Neural progenitor cell (in vitro differentiated cells): Measurements from ENCODE around the gene DEPP1. TPM values are rescaled to one million over a fixed set of nuclear protein-coding genes. Genes with fewer than 3 reads are reported as not detected.

ENCODE experiments used
- DNase-seq: peaks from one replicate; pipeline ENCODE4 v3.0.0-alpha.2; 2016; ENCODE audit warnings: low spot score
- H2AFZ ChIP-seq: fragments of 200-600 bp; sonication (generic); replicated peaks from 2 replicates; pipeline ENCODE4 v1.6.1; 2016; ENCODE audit warnings: antibody characterized with exemption
- H3F3A ChIP-seq: fragments of 200-600 bp; sonication (generic); 2 replicates; pipeline ENCODE4 v1.6.1; 2016; ENCODE audit warnings: antibody characterized with exemption, low read depth
- H3K27ac ChIP-seq: fragments of 200-600 bp; sonication (generic); 2 replicates; pipeline ENCODE4 v1.5.1; 2016; ENCODE audit warnings: mild to moderate bottlenecking
- H3K27me3 ChIP-seq: fragments of 200-600 bp; sonication (generic); 2 replicates; pipeline ENCODE4 v1.6.1; 2016; ENCODE audit warnings: mild to moderate bottlenecking, moderate library complexity
- H3K36me3 ChIP-seq: fragments of 200-600 bp; sonication (generic); 2 replicates; pipeline ENCODE4 v1.5.1; 2016
- H3K4me1 ChIP-seq: fragments of 200-600 bp; sonication (generic); 2 replicates; pipeline ENCODE4 v1.6.1; 2016; ENCODE audit warnings: mixed run types
- H3K4me2 ChIP-seq: fragments of 200-600 bp; sonication (generic); 2 replicates; pipeline ENCODE4 v1.6.1; 2016
- H3K4me3 ChIP-seq: fragments of 200-600 bp; sonication (generic); 2 replicates; pipeline ENCODE4 v1.5.1; 2016
- H3K79me2 ChIP-seq: fragments of 200-600 bp; sonication (generic); 2 replicates; pipeline ENCODE4 v1.6.1; 2016; ENCODE audit warnings: low read depth
- H3K9ac ChIP-seq: fragments of 200-600 bp; sonication (generic); 2 replicates; pipeline ENCODE4 v1.6.1; 2016
- H3K9me3 ChIP-seq: fragments of 200-600 bp; sonication (generic); 2 replicates; pipeline ENCODE4 v1.5.1; 2016; ENCODE audit warnings: low read depth
- H4K20me1 ChIP-seq: fragments of 200-600 bp; sonication (generic); 2 replicates; pipeline ENCODE4 v1.6.1; 2016; ENCODE audit warnings: low read depth
- H3K27ac Mint-ChIP-seq: 3 replicates; pipeline ENCODE4 v1.8.0; 2021; ENCODE audit warnings: mixed read lengths
- H3K27me3 Mint-ChIP-seq: 2 replicates; pipeline ENCODE4 v1.8.0; 2022; ENCODE audit warnings: low read depth, mild to moderate bottlenecking, inconsistent platforms, moderate library complexity, mixed read lengths; ENCODE audit not compliant: insufficient read depth
- H3K36me3 Mint-ChIP-seq: 3 replicates; pipeline ENCODE4 v1.8.0; 2021; ENCODE audit warnings: mixed read lengths
- H3K4me1 Mint-ChIP-seq: 3 replicates; pipeline ENCODE4 v1.8.0; 2021; ENCODE audit warnings: mixed read lengths
- H3K4me3 Mint-ChIP-seq: 3 replicates; pipeline ENCODE4 v1.8.0; 2021; ENCODE audit warnings: mild to moderate bottlenecking, moderate library complexity, mixed read lengths
- H3K9me3 Mint-ChIP-seq: 3 replicates; pipeline ENCODE4 v1.8.0; 2020; ENCODE audit warnings: mixed read lengths
- EZH2 ChIP-seq: fragments of 200-600 bp; sonication (generic); IDR thresholded peaks from 2 replicates; pipeline ENCODE4 v1.6.1; 2017; ENCODE audit warnings: antibody characterized with exemption, mild to moderate bottlenecking, moderate library complexity
- EZH2phosphoT487 ChIP-seq: fragments of 200-600 bp; sonication (generic); IDR thresholded peaks from 2 replicates; pipeline ENCODE4 v1.6.1; 2017; ENCODE audit warnings: antibody characterized with exemption
- total RNA-seq: library from RNA; depleted of rRNA; stranded (reverse); fragments of >200 nt; gene quantifications from 2 replicates; pipeline ENCODE4 v1.2.3, GENCODE V29; 2015; ENCODE audit warnings: low replicate concordance
- TF ChIP-seq, protein P1 (sequence below): fragments of 200-600 bp; sonication (generic); IDR thresholded peaks from 2 replicates; pipeline ENCODE4 v1.5.1; 2017; ENCODE audit warnings: antibody characterized with exemption, mild to moderate bottlenecking

Gene DEPP1
- total RNA-seq, 1 donor from 2014 or later, result not detected

DNA sequence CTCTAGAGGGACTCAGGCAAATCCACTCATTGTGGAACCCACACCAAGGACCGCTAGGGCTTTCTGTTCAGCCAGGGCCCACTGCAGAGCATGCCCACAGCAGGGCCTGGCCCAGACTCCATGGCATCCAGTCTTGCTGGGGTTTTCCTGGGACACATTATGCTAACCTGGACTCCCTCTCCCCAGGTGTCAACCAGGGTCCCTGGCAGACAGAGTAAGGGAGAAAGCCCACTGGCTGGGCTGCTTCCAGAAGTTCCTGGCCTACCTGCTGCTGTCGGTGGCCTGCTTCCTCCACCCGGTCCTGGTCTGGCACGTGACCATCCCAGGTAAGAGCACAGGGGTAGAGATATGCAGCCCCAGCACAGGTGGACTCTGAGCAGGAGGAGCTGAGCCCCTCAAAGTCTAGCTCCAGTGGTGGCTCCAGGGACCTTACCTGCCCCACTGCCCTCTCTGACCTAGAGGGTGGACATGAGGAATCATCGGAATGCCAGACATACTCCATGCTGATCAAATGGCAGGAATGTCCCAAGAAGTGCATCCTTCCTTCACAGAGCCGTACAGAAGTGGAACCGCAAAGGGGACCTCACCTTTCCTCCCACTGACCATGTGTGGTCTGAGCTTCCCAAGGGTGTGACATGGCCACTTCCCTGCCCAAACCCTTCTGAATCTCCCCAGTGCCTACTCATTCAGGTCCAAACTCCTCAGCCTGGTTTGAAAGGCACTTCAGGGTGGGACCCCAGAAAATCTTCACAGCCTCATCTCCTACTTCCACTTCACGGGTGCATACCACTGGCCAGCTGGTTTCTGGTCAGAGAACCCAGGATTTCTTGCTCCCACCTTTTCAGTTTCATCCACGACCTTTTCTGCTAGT lies 44.9 kb downstream of the DEPP1 start:
- Histone ChIP-seq H4K20me1 (no peaks in the 10 kb centered on the region), H3K4me1 (no peaks in the 10 kb centered on the region), H3K27me3 (no peaks in the 10 kb centered on the region), H3K36me3 (no peaks in the 10 kb centered on the region), H3K79me2 (no peaks in the 10 kb centered on the region), H3K4me2 (no peak overlapping the region), H3K9me3 (no peaks in the 10 kb centered on the region), H2AFZ (no peak overlapping the region), H3F3A (no peaks in the 10 kb centered on the region), H3K27ac (no peak overlapping the region), H3K9ac (no peak overlapping the region), H3K4me3 (no peak overlapping the region)
- Mint-ChIP-seq H3K36me3 (no peaks in the 10 kb centered on the region), H3K4me1 (no peaks in the 10 kb centered on the region), H3K4me3 (no peak overlapping the region), H3K9me3 (peaks cover 3% of the 10 kb centered on the region), H3K27me3 (peaks cover 7% of the 10 kb centered on the region), H3K27ac (no peak overlapping the region)
- DNase-seq, result no peak
- TF ChIP-seq EZH2, result no peak
- TF ChIP-seq, protein P1, sequence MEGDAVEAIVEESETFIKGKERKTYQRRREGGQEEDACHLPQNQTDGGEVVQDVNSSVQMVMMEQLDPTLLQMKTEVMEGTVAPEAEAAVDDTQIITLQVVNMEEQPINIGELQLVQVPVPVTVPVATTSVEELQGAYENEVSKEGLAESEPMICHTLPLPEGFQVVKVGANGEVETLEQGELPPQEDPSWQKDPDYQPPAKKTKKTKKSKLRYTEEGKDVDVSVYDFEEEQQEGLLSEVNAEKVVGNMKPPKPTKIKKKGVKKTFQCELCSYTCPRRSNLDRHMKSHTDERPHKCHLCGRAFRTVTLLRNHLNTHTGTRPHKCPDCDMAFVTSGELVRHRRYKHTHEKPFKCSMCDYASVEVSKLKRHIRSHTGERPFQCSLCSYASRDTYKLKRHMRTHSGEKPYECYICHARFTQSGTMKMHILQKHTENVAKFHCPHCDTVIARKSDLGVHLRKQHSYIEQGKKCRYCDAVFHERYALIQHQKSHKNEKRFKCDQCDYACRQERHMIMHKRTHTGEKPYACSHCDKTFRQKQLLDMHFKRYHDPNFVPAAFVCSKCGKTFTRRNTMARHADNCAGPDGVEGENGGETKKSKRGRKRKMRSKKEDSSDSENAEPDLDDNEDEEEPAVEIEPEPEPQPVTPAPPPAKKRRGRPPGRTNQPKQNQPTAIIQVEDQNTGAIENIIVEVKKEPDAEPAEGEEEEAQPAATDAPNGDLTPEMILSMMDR, result no peak
- no peak for TF ChIP-seq EZH2phosphoT487

DNA sequence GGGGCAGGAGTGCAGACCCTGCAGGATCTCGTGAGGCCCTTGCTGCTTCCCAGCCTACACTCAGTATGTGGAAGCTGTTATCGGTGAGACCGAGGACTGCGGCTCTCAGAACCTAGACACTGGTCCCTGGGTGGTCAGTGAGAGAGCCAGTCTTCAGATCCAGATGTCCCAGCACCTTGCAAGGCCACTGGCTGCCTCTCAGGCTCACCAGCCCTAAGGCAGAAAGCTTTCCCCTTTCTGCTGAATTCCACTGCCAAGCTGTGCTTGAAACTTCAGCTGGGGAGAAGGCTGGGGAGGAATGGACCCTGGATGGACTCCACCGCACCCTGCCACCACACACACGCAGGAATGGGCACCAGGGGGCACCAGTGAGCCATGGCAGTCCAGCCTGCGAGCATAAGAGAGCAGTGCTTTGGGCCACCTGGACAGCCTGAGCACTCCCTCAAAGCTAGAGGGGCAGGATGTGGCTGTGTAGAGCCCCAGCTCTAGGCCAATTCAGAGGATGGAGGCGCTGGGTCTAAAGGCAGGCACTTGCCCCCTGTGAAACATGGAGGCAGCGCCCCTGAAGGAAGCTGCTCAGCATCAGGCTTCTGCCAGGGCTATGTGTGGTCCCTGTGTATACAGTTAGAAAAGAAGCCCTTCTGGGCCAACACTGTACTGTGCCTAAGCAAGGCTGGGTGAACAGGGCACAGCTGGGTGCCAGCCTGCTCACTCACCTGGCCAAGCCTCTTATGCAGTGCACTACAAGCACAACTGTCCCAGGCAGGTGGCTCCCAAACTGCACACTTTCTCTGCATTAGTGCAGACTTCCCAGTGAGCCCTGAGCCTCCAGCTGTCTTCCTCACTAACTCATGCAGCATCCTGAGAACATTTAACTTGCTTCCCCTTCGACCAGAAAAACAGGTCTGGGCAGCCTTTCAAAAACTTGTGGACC lies 45.8 kb downstream of the DEPP1 start:
- Histone ChIP-seq H3K4me1 (no peaks in the 10 kb centered on the region), H3K4me3 (no peak overlapping the region), H3K9ac (no peak overlapping the region), H2AFZ (peak overlapping the region; percentile 38), H3K4me2 (no peak overlapping the region), H3K27ac (no peak overlapping the region), H3K9me3 (no peaks in the 10 kb centered on the region), H3K36me3 (no peaks in the 10 kb centered on the region), H3K79me2 (no peaks in the 10 kb centered on the region), H4K20me1 (no peaks in the 10 kb centered on the region), H3F3A (no peaks in the 10 kb centered on the region), H3K27me3 (no peaks in the 10 kb centered on the region)
- no peaks in the 10 kb centered on the region for H3K4me1 Mint-ChIP-seq
- no peak overlapping the region for H3K4me3 Mint-ChIP-seq
- peak; percentile 91 for DNase-seq
- no peaks in the 10 kb centered on the region for H3K9me3 Mint-ChIP-seq
- H3K27me3 Mint-ChIP-seq, result peaks cover 10% of the 10 kb centered on the region
- TF ChIP-seq, protein P1, result peak; percentile 95
- no peak for TF ChIP-seq EZH2phosphoT487
- no peaks in the 10 kb centered on the region for H3K36me3 Mint-ChIP-seq
- no peak overlapping the region for H3K27ac Mint-ChIP-seq

DNA sequence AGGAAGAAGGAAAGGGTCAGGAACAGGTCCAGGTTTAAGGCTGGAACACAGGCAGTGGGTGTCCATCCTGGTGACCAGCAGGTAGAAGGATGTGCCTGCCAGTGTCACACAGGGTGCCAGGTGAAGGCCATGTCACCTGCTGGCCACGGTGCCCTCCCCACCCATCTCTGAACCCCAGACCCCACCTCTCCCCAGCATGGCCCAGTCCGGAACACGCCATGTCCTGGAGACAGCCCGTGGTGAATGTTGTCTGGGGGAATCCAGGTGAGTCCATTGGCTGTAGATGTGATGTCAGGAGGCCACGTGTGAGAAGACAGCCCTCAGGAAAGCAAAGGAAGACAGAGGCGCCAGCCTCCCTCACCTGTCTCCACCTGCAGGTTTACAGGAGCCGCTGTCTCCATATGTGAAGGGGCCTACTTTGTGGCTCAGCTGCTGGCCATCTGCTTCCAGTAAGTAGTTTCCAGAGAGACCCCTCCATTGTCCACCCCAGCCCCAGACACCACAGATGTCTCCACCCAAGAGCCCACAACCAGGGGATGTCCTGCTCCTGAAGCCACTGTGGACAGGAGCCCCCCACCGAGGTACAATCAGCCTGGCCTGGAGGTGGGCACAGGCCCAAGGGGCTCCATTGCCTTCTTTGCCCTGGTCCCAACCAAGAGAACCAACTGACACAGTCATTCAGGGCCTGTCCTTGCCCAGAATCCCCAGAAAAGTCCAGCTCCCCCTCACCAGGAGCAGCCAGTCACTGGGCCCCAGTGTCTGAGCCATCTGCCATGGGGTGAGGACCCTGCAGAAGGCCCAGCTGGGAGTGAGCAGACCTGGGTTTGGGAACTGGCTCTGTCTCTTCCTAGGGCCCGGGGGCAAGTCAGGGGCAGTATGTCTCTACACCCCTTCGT lies 46.7 kb downstream of the DEPP1 start:
- peaks cover 12% of the 10 kb centered on the region for H3K27me3 Mint-ChIP-seq
- H3F3A ChIP-seq, result no peaks in the 10 kb centered on the region
- no peak overlapping the region for H3K9ac ChIP-seq
- no peak overlapping the region for H3K27ac ChIP-seq
- no peaks in the 10 kb centered on the region for H3K9me3 Mint-ChIP-seq
- no peak overlapping the region for H3K27ac Mint-ChIP-seq
- H3K9me3 ChIP-seq, result no peaks in the 10 kb centered on the region
- no peak for DNase-seq
- H3K4me3 Mint-ChIP-seq, result no peak overlapping the region
- H4K20me1 ChIP-seq, result no peaks in the 10 kb centered on the region
- H3K36me3 Mint-ChIP-seq, result no peaks in the 10 kb centered on the region
- H3K27me3 ChIP-seq, result no peaks in the 10 kb centered on the region
- peak overlapping the region; percentile 38 for H2AFZ ChIP-seq
- no peak for TF ChIP-seq EZH2
- TF ChIP-seq, protein P1, result no peak
- no peak overlapping the region for H3K4me3 ChIP-seq
- H3K79me2 ChIP-seq, result no peaks in the 10 kb centered on the region
- no peaks in the 10 kb centered on the region for H3K4me1 ChIP-seq
- no peaks in the 10 kb centered on the region for H3K4me1 Mint-ChIP-seq
- no peak overlapping the region for H3K4me2 ChIP-seq
- H3K36me3 ChIP-seq, result no peaks in the 10 kb centered on the region
